H9 (cell line): ENCODE results near the gene NPFF. TPM values are rescaled to one million over a fixed set of nuclear protein-coding genes. Genes with fewer than 3 reads are reported as not detected.

Experiments used
- DNase-seq: peaks from one replicate; pipeline ENCODE4 v3.0.0-alpha.2; 2017
- H2AFZ ChIP-seq: one replicate; pipeline ENCODE4 v1.6.1; 2013; ENCODE audit warnings: mild to moderate bottlenecking, low read length, control low read depth, moderate library complexity
- H2AK5ac ChIP-seq: 2 replicates; pipeline ENCODE4 v1.6.1; 2013; ENCODE audit warnings: low read length, control low read depth, mixed read lengths; ENCODE audit not compliant: insufficient read length
- H2BK120ac ChIP-seq: one replicate; pipeline ENCODE4 v1.6.1; 2013; ENCODE audit warnings: low read depth, mild to moderate bottlenecking, low read length, control low read depth, inconsistent platforms; ENCODE audit not compliant: poor library complexity, severe bottlenecking
- H2BK12ac ChIP-seq: 2 replicates; pipeline ENCODE4 v1.6.1; 2013; ENCODE audit warnings: low read length, control low read depth, mixed read lengths, low read depth; ENCODE audit not compliant: insufficient read length
- H2BK15ac ChIP-seq: 2 replicates; pipeline ENCODE4 v1.6.1; 2013; ENCODE audit warnings: low read depth, low read length, control low read depth
- H2BK20ac ChIP-seq: one replicate; pipeline ENCODE4 v1.6.1; 2013; ENCODE audit warnings: low read depth, mild to moderate bottlenecking, low read length, control low read depth, inconsistent platforms; ENCODE audit not compliant: poor library complexity, severe bottlenecking
- H2BK5ac ChIP-seq: 2 replicates; pipeline ENCODE4 v1.6.1; 2013; ENCODE audit warnings: low read length, control low read depth, mixed read lengths; ENCODE audit not compliant: insufficient read length
- H3K14ac ChIP-seq: 2 replicates; pipeline ENCODE4 v1.6.1; 2013; ENCODE audit warnings: low read length, control low read depth; ENCODE audit not compliant: insufficient read depth
- H3K18ac ChIP-seq: 2 replicates; pipeline ENCODE4 v1.6.1; 2013; ENCODE audit warnings: low read depth, mild to moderate bottlenecking, mixed read lengths, low read length, control low read depth; ENCODE audit not compliant: insufficient read length
- H3K23ac ChIP-seq: 2 replicates; pipeline ENCODE4 v1.6.1; 2013; ENCODE audit warnings: low read length, control low read depth, mixed read lengths, low read depth; ENCODE audit not compliant: insufficient read length
- H3K23me2 ChIP-seq: 2 replicates; pipeline ENCODE4 v1.6.1; 2013; ENCODE audit warnings: low read depth, mild to moderate bottlenecking, mixed read lengths, low read length, control low read depth; ENCODE audit not compliant: insufficient read length, poor library complexity, severe bottlenecking
- H3K27ac ChIP-seq: 2 replicates; pipeline ENCODE4 v1.5.1; 2013; ENCODE audit warnings: low read length, control low read depth, mixed read lengths, low read depth; ENCODE audit not compliant: insufficient read length
- H3K27me3 ChIP-seq: 2 replicates; pipeline ENCODE4 v1.6.1; 2013; ENCODE audit warnings: low read length, control low read depth, inconsistent platforms; ENCODE audit not compliant: insufficient read depth
- H3K4ac ChIP-seq: 2 replicates; pipeline ENCODE4 v1.6.1; 2013; ENCODE audit warnings: low read depth, mild to moderate bottlenecking, control low read depth, inconsistent platforms, low read length, moderate library complexity
- H3K4me1 ChIP-seq: 2 replicates; pipeline ENCODE4 v1.6.1; 2013; ENCODE audit warnings: low read length, control low read depth, inconsistent platforms; ENCODE audit not compliant: insufficient read depth
- H3K4me2 ChIP-seq: 2 replicates; pipeline ENCODE4 v1.6.1; 2013; ENCODE audit warnings: low read length, control low read depth, mixed read lengths; ENCODE audit not compliant: insufficient read length, insufficient read depth
- H3K56ac ChIP-seq: 2 replicates; pipeline ENCODE4 v1.6.1; 2013; ENCODE audit warnings: low read depth, mild to moderate bottlenecking, mixed read lengths, low read length, control low read depth; ENCODE audit not compliant: insufficient read length
- H3K79me1 ChIP-seq: 2 replicates; pipeline ENCODE4 v1.6.1; 2013; ENCODE audit warnings: low read depth, mild to moderate bottlenecking, moderate library complexity, low read length, control low read depth, inconsistent platforms; ENCODE audit not compliant: insufficient read depth, poor library complexity, severe bottlenecking
- H3K79me2 ChIP-seq: 2 replicates; pipeline ENCODE4 v1.6.1; 2013; ENCODE audit warnings: low read length, control low read depth, inconsistent platforms; ENCODE audit not compliant: insufficient read depth
- H3K9ac ChIP-seq: 2 replicates; pipeline ENCODE4 v1.6.1; 2013; ENCODE audit warnings: low read length, control low read depth, mixed read lengths; ENCODE audit not compliant: insufficient read length; ENCODE audit errors: extremely low read depth
- H3K9me3 ChIP-seq: one replicate; pipeline ENCODE4 v1.6.1; 2013; ENCODE audit warnings: low read depth, low read length, inconsistent platforms; ENCODE audit not compliant: control insufficient read depth
- H3T11ph ChIP-seq: one replicate; pipeline ENCODE4 v1.6.1; 2013; ENCODE audit warnings: mild to moderate bottlenecking, low read length, control low read depth, inconsistent platforms
- H4K20me1 ChIP-seq: one replicate; pipeline ENCODE4 v1.6.1; 2013; ENCODE audit not compliant: control insufficient read depth, insufficient read length, insufficient read depth
- H4K5ac ChIP-seq: 2 replicates; pipeline ENCODE4 v1.6.1; 2013; ENCODE audit warnings: low read depth, mild to moderate bottlenecking, mixed read lengths, low read length, control low read depth; ENCODE audit not compliant: insufficient read length
- H4K8ac ChIP-seq: replicated peaks from 2 replicates; pipeline ENCODE4 v1.6.1; 2013; ENCODE audit warnings: low read length, control low read depth, mixed read lengths, low read depth; ENCODE audit not compliant: insufficient read length
- H4K91ac ChIP-seq: 2 replicates; pipeline ENCODE4 v1.6.1; 2013; ENCODE audit warnings: low read depth, mild to moderate bottlenecking, moderate library complexity, mixed read lengths, low read length, control low read depth; ENCODE audit not compliant: insufficient read length
- H3K27ac Mint-ChIP-seq, 3 experiments: 2 replicates in 2 of 3; 3 replicates in 1 of 3; pipeline ENCODE4 v1.8.0; 2020 to 2021; ENCODE audit warnings: mixed read lengths in 3 of 3, mild to moderate bottlenecking in 1 of 3, moderate library complexity in 1 of 3
- H3K27me3 Mint-ChIP-seq: 2 replicates; pipeline ENCODE4 v1.8.0; 2021; ENCODE audit warnings: low read depth, mild to moderate bottlenecking, moderate library complexity, mixed read lengths
- H3K36me3 Mint-ChIP-seq, 3 experiments: 2 replicates in 2 of 3; 3 replicates in 1 of 3; pipeline ENCODE4 v1.8.0; 2020 to 2021; ENCODE audit warnings: low read depth in 3 of 3, mixed read lengths in 3 of 3; ENCODE audit not compliant: insufficient read depth in 1 of 3
- H3K4me1 Mint-ChIP-seq, 2 experiments: 2 replicates each; pipeline ENCODE4 v1.8.0; 2020; ENCODE audit warnings: mixed read lengths in 2 of 2
- H3K4me3 Mint-ChIP-seq, 2 experiments: 2 replicates in 1 of 2; 3 replicates in 1 of 2; pipeline ENCODE4 v1.8.0; 2020 to 2021; ENCODE audit warnings: mild to moderate bottlenecking in 2 of 2, mixed read lengths in 2 of 2, moderate library complexity in 1 of 2
- H3K9me3 Mint-ChIP-seq, 2 experiments: 2 replicates in 1 of 2; 3 replicates in 1 of 2; pipeline ENCODE4 v1.8.0; 2020; ENCODE audit warnings: mild to moderate bottlenecking in 2 of 2, mixed read lengths in 2 of 2, moderate library complexity in 1 of 2
- WGBS: extraction: QIAGEN DNeasy Blood & Tissue Kit; methylation state at CpG from one replicate; pipeline ENCODE4 v1.1.7; 2013; ENCODE audit warnings: missing lambda C conversion rate, low lambda C conversion rate, mixed read lengths; ENCODE audit not compliant: insufficient read length; ENCODE audit errors: extremely low coverage; 5-methylcytosine and 5-hydroxymethylcytosine counted together
- total RNA-seq: library from RNA; stranded (reverse); gene quantifications from 2 replicates; pipeline ENCODE4 v1.2.1, GENCODE V29; 2021
- TF ChIP-seq, protein P1 (sequence below): fragments of 200-600 bp; sonication (generic); conservative IDR thresholded peaks from 3 replicates; pipeline ENCODE4 v1.8.0; 2021; ENCODE audit warnings: antibody characterized with exemption, mild to moderate bottlenecking

NPFF gene
- total RNA-seq, 1 experiment from 2014 or later = not detected

GRCh38 chr12:53523131-53523530 lies 15.8 kb upstream of the NPFF start:
- H3T11ph ChIP-seq = no peak overlapping the region
- H3K9ac ChIP-seq = no peak overlapping the region
- H3K23ac ChIP-seq = no peak overlapping the region
- H2AFZ ChIP-seq = no peak overlapping the region
- no peak overlapping the region for H2BK120ac ChIP-seq
- no peaks in the 10 kb centered on the region for H3K4me1 ChIP-seq
- H3K4ac ChIP-seq = no peak overlapping the region
- H2BK15ac ChIP-seq = no peak overlapping the region
- Mint-ChIP-seq H3K4me1 (no peaks in the 10 kb centered on the region), H3K27ac (no peak overlapping the region), H3K27me3 (no peaks in the 10 kb centered on the region), H3K9me3 (no peaks in the 10 kb centered on the region), H3K4me3 (no peak overlapping the region), H3K36me3 (peaks cover 7 to 41% (median 17%) of the 10 kb centered on the region in 3 experiments; a peak in 6 of 7 replicates)
- no peak overlapping the region for H3K4me2 ChIP-seq
- no peak overlapping the region for H2BK12ac ChIP-seq
- no peak overlapping the region for H2AK5ac ChIP-seq
- no peaks in the 10 kb centered on the region for H3K27me3 ChIP-seq
- DNase-seq = no peak
- H3K9me3 ChIP-seq = no peaks in the 10 kb centered on the region
- no peak overlapping the region for H2BK20ac ChIP-seq
- TF ChIP-seq, protein P1, sequence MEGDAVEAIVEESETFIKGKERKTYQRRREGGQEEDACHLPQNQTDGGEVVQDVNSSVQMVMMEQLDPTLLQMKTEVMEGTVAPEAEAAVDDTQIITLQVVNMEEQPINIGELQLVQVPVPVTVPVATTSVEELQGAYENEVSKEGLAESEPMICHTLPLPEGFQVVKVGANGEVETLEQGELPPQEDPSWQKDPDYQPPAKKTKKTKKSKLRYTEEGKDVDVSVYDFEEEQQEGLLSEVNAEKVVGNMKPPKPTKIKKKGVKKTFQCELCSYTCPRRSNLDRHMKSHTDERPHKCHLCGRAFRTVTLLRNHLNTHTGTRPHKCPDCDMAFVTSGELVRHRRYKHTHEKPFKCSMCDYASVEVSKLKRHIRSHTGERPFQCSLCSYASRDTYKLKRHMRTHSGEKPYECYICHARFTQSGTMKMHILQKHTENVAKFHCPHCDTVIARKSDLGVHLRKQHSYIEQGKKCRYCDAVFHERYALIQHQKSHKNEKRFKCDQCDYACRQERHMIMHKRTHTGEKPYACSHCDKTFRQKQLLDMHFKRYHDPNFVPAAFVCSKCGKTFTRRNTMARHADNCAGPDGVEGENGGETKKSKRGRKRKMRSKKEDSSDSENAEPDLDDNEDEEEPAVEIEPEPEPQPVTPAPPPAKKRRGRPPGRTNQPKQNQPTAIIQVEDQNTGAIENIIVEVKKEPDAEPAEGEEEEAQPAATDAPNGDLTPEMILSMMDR = no peak
- H3K23me2 ChIP-seq = no peaks in the 10 kb centered on the region
- H2BK5ac ChIP-seq = no peak overlapping the region
- no peak overlapping the region for H3K14ac ChIP-seq
- no peak overlapping the region for H4K91ac ChIP-seq
- H3K18ac ChIP-seq = no peak overlapping the region
- no peak overlapping the region for H3K56ac ChIP-seq
- no peak overlapping the region for H4K8ac ChIP-seq
- no CpG with 5 or more reads among the region's 3 CpGs for WGBS
- H3K79me1 ChIP-seq = no peaks in the 10 kb centered on the region
- no peak overlapping the region for H4K5ac ChIP-seq
- no peaks in the 10 kb centered on the region for H3K79me2 ChIP-seq
- H4K20me1 ChIP-seq = no peaks in the 10 kb centered on the region
- no peak overlapping the region for H3K27ac ChIP-seq
